ENCODE measurements around the gene GLS2. TPM values are rescaled to one million over a fixed set of nuclear protein-coding genes. Genes with fewer than 3 reads are reported as not detected.

GLS2 gene
- total RNA-seq, 3 donors from 2014 or later = 0.51 to 1.5 (median 1.2) TPM

- Histone ChIP-seq H3K4me1 (ENCODE audit: low read depth) (peaks cover 18% of the 10 kb centered on the region), H3K36me3 (ENCODE audit: low read depth) (no peaks in the 10 kb centered on the region), H3K4me3 (peak overlapping the region; percentile 11), H3K9me3 (no peaks in the 10 kb centered on the region)
- ATAC-seq (peak; percentile 34), DNase-seq (no peak)
- intact Hi-C loops (cut with DNase I, micrococcal nuclease) = loop anchor here in 1 of 2 donors (10.0 kb wide), 1 partner anchor 112 kb away; the partner anchor contains the start of gene BAZ2A
- TF ChIP-seq CTCF (IDR thresholded peaks at IDR 0.05) = no peak
These were observed 34.6 kb upstream of the GLS2 start for GRCh38 chr12:56522411-56523193.

DNA sequence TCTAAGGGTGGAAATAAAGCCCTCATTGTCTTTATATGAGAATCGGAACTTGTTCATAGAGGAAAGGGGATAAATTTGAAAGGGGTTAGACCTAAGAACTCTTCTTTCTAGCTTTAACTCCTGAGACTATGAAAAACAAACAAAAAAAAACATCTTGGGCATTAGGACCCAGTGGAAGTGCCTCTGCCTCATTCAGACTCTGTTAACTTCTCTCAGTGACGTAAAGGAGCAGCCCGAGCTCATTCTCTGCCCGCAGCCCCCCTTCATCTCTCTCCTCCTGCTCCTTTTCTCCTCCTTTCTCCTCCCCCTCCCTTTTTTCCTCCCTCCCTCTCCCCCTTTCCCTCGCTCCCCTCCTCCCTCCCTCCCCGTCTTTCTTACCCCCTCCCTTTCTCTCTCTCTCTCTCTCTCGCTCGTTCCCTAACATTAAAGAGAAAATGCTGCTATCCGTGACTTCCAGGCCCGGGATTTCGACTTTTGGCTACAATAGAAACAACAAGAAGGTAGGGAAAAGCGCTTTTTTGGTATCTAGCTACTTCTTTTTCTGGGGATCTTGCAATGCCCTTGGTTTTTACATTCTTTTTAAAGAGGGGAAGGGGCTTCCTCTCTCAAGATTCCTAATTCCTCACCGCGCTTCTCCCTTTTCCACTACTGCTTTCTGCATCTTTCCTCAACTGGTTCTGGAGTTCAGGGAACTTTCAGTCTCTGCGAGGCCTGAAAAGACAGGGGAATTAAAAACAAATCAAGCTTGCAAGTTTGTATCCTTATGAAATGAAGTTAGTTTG is 33.8 kb upstream of the GLS2 start, which contains the start of gene RBMS2:
Gene RBMS2, plus strand, starts transcription at position 231 of the 782 bp plus-strand sequence. Its CDS starts 204 bp downstream, at position 435.
- ATAC-seq = peak; percentile 95
- TF ChIP-seq CTCF (IDR thresholded peaks at IDR 0.05) = no peak
- peak; percentile 67 to 77 (median 77) for DNase-seq
- intact Hi-C loops (cut with DNase I, micrococcal nuclease) = loop anchor here in 1 of 2 donors (10.0 kb wide), 1 partner anchor 113 kb away; the partner anchor contains the start of gene BAZ2A
- H3K36me3 ChIP-seq (ENCODE audit: low read depth) = no peaks in the 10 kb centered on the region
- peaks cover 10% of the 10 kb centered on the region for H3K4me1 ChIP-seq (ENCODE audit: low read depth)
- H3K9me3 ChIP-seq = no peaks in the 10 kb centered on the region
- peak within 1 kb of the TSS; percentile 11 for H3K4me3 ChIP-seq

- intact Hi-C loops (cut with DNase I, micrococcal nuclease) = loop anchor here in 1 of 2 donors (10.0 kb wide), 1 partner anchor 114 kb away; the partner anchor contains the start of gene BAZ2A
- TF ChIP-seq CTCF (IDR thresholded peaks at IDR 0.05) = no peak
- no peaks in the 10 kb centered on the region for H3K9me3 ChIP-seq
- peaks cover 5% of the 10 kb centered on the region for H3K4me1 ChIP-seq (ENCODE audit: low read depth)
- H3K4me3 ChIP-seq = no peak overlapping the region
- DNase-seq (no peak), ATAC-seq (peak; percentile 21)
- no peaks in the 10 kb centered on the region for H3K36me3 ChIP-seq (ENCODE audit: low read depth)
These were observed 33.2 kb upstream of the GLS2 start for GRCh38 chr12:56521209-56521589.

GRCh38 chr12:56520506-56520905 is 32.5 kb upstream of the GLS2 start:
- intact Hi-C loops (cut with DNase I, micrococcal nuclease) = loop anchor here in 1 of 2 donors (10.0 kb wide), 1 partner anchor 114 kb away; the partner anchor contains the start of gene BAZ2A
- Histone ChIP-seq H3K9me3 (no peaks in the 10 kb centered on the region), H3K4me3 (no peak overlapping the region)

More at GRCh38 chr12:56520506-56520905, 32.5 kb upstream of the GLS2 start:
- ATAC-seq (no peak), DNase-seq (no peak)
- no peak for TF ChIP-seq CTCF (IDR thresholded peaks at IDR 0.05)
- peaks cover 5% of the 10 kb centered on the region for H3K4me1 ChIP-seq (ENCODE audit: low read depth)
- H3K36me3 ChIP-seq (ENCODE audit: low read depth) = no peaks in the 10 kb centered on the region

All from mucosa of descending colon (tissue), 3 donors.